Esophagus (tissue), 2 donors: ENCODE data around the gene KCNMA1. TPM values are rescaled to one million over a fixed set of nuclear protein-coding genes. Genes with fewer than 3 reads are reported as not detected.
A peak's percentile ranks its signal among the peaks of the same experiment; 100 is the strongest.
"Not testable (repeated sequence)": the region's sequence is repeated elsewhere in the genome, so short reads cannot be mapped to it uniquely, and the experiment has no call there.

Experiments used
- H3K27ac ChIP-seq, 2 donors: one replicate each; pipeline ENCODE4 v1.5.1; 2013; ENCODE audit warnings: low read depth in 2 of 2, mild to moderate bottlenecking in 2 of 2, inconsistent platforms in 1 of 2, low read length in 1 of 2, moderate library complexity in 1 of 2
- H3K27me3 ChIP-seq, 2 donors: one replicate each; pipeline ENCODE4 v1.6.1; 2013; ENCODE audit warnings: low read length in 2 of 2, control low read depth in 1 of 2, mild to moderate bottlenecking in 1 of 2; ENCODE audit not compliant: insufficient read depth in 2 of 2, control insufficient read depth in 1 of 2
- H3K36me3 ChIP-seq, 2 donors: one replicate each; pipeline ENCODE4 v1.6.1; 2013; ENCODE audit warnings: low read length in 1 of 2; ENCODE audit not compliant: control insufficient read depth in 2 of 2, insufficient read depth in 2 of 2
- H3K4me1 ChIP-seq, 2 donors: one replicate each; pipeline ENCODE4 v1.6.1; 2013; ENCODE audit warnings: low read length in 1 of 2; ENCODE audit not compliant: control insufficient read depth in 2 of 2, insufficient read depth in 2 of 2
- H3K4me3 ChIP-seq, 2 donors: one replicate each; pipeline ENCODE4 v1.5.1; 2013; ENCODE audit warnings: low read length in 2 of 2, mild to moderate bottlenecking in 2 of 2, low read depth in 1 of 2, moderate library complexity in 1 of 2
- H3K9me3 ChIP-seq, 2 donors: one replicate each; pipeline ENCODE4 v1.6.1; 2013; ENCODE audit warnings: mild to moderate bottlenecking in 2 of 2, low read depth in 1 of 2, low read length in 1 of 2, moderate library complexity in 1 of 2; ENCODE audit not compliant: control insufficient read depth in 2 of 2, insufficient read depth in 1 of 2
- WGBS, 2 donors: extraction: QIAGEN DNeasy Blood & Tissue Kit; methylation state at CpG; one replicate each; pipeline ENCODE4 v1.1.7; 2013; 5-methylcytosine and 5-hydroxymethylcytosine counted together
- polyA plus RNA-seq, 2 donors: library from polyadenylated mRNA; stranded (reverse); fragments of 200-250 nt; gene quantifications; one replicate each; pipeline ENCODE4 v1.2.3, GENCODE V29; 2013
- donor health status: healthy with polysubstance abuse.
- donor health status: Bipolar disorder and iron deficiency.

KCNMA1 gene
- polyA plus RNA-seq, result 10 to 100 TPM in 1 of 2 donors, 1 to 10 TPM in 1; 8.4 to 11.2 TPM

- 1% methylated on average over 33 to 119 of the region's 121 CpGs for WGBS, 2 donors
- peak within 1 kb of the TSS; percentile 36 to 69 for H3K27ac ChIP-seq
- no peaks in the 10 kb centered on the region for H3K36me3 ChIP-seq
- H3K4me1 ChIP-seq, result peaks cover 0 to 11% of the 10 kb centered on the region in 2 donors
- H3K9me3 ChIP-seq, result no peaks in the 10 kb centered on the region
- no peaks in the 10 kb centered on the region for H3K27me3 ChIP-seq
- peak within 1 kb of the TSS; percentile 53 to 67 for H3K4me3 ChIP-seq
Observed at GRCh38 chr10:77637532-77638320, at the start of gene KCNMA1. KCNMA1 (minus strand) TSS chr10:77637808.

- Histone ChIP-seq H3K9me3 (no peaks in the 10 kb centered on the region), H3K4me3 (no peak overlapping the region), H3K27me3 (no peaks in the 10 kb centered on the region), H3K4me1 (no peaks in the 10 kb centered on the region), H3K36me3 (no peaks in the 10 kb centered on the region), H3K27ac (no peak overlapping the region)
- 74 to 83% methylated on average over 11 of the region's 11 CpGs for WGBS, 2 donors
Observed at GRCh38 chr10:77686650-77687417, 49.2 kb upstream of the KCNMA1 start.

- 79 to 80% methylated on average over 3 of the region's 3 CpGs for WGBS, 2 donors
Observed at GRCh38 chr10:77686096-77686495, 48.5 kb upstream of the KCNMA1 start.

GRCh38 chr10:77685432-77685831 is 47.8 kb upstream of the KCNMA1 start:
- no peak overlapping the region for H3K4me3 ChIP-seq
- H3K4me1 ChIP-seq, result no peaks in the 10 kb centered on the region
- H3K27me3 ChIP-seq, result no peaks in the 10 kb centered on the region
- no peaks in the 10 kb centered on the region for H3K9me3 ChIP-seq
- H3K36me3 ChIP-seq, result no peaks in the 10 kb centered on the region
- 60 to 64% methylated on average over 4 of the region's 4 CpGs for WGBS, 2 donors
- no peak overlapping the region for H3K27ac ChIP-seq

More at GRCh38 chr10:77686096-77686495, 48.5 kb upstream of the KCNMA1 start:
- Histone ChIP-seq H3K4me1 (no peaks in the 10 kb centered on the region), H3K36me3 (no peaks in the 10 kb centered on the region), H3K9me3 (no peaks in the 10 kb centered on the region), H3K27ac (no peak overlapping the region), H3K4me3 (no peak overlapping the region), H3K27me3 (no peaks in the 10 kb centered on the region)

- not testable (repeated sequence) for H3K27me3 ChIP-seq, H3K9me3 ChIP-seq, H3K4me3 ChIP-seq, H3K36me3 ChIP-seq, H3K4me1 ChIP-seq, H3K27ac ChIP-seq
- WGBS, 2 donors, result 70 to 86% methylated on average over 8 of the region's 8 CpGs
Observed at GRCh38 chr10:77683088-77683432, 45.5 kb upstream of the KCNMA1 start.

- H3K4me3 ChIP-seq, result no peak overlapping the region
Observed at GRCh38 chr10:77682393-77683087, 44.9 kb upstream of the KCNMA1 start.

GRCh38 chr10:77681839-77682238 is 44.2 kb upstream of the KCNMA1 start:
- Histone ChIP-seq H3K27me3 (peaks cover 0 to 3% of the 10 kb centered on the region in 2 donors), H3K9me3 (no peaks in the 10 kb centered on the region), H3K4me1 (no peaks in the 10 kb centered on the region), H3K4me3 (no peak overlapping the region), H3K36me3 (no peaks in the 10 kb centered on the region), H3K27ac (no peak overlapping the region)
- 75 to 78% methylated on average over 6 of the region's 6 CpGs for WGBS, 2 donors

More at GRCh38 chr10:77682393-77683087, 44.9 kb upstream of the KCNMA1 start:
- Histone ChIP-seq H3K27me3 (peaks cover 0 to 3% of the 10 kb centered on the region in 2 donors), H3K27ac (no peak overlapping the region), H3K4me1 (no peaks in the 10 kb centered on the region), H3K9me3 (no peaks in the 10 kb centered on the region), H3K36me3 (no peaks in the 10 kb centered on the region)
- WGBS, 2 donors, result 84 to 92% methylated on average over 5 of the region's 5 CpGs

- Histone ChIP-seq H3K27ac (no peak overlapping the region), H3K4me1 (no peaks in the 10 kb centered on the region), H3K4me3 (no peak overlapping the region), H3K36me3 (no peaks in the 10 kb centered on the region), H3K9me3 (no peaks in the 10 kb centered on the region), H3K27me3 (peaks cover 0 to 3% of the 10 kb centered on the region in 2 donors)
- WGBS, 2 donors, result 78 to 83% methylated on average over 8 of the region's 8 CpGs
Observed at GRCh38 chr10:77680811-77681210, 43.2 kb upstream of the KCNMA1 start.

GRCh38 chr10:77680065-77680464 is 42.5 kb upstream of the KCNMA1 start:
- Histone ChIP-seq H3K27ac (no peak overlapping the region), H3K4me3 (no peak overlapping the region), H3K27me3 (peaks cover 0 to 3% of the 10 kb centered on the region in 2 donors), H3K9me3 (no peaks in the 10 kb centered on the region), H3K36me3 (no peaks in the 10 kb centered on the region), H3K4me1 (no peaks in the 10 kb centered on the region)
- 88 to 90% methylated on average over 3 of the region's 3 CpGs for WGBS, 2 donors
